DND-41 (cell line): ENCODE results near the gene XXYLT1.

Experiments used
- CTCF ChIP-seq: IDR thresholded peaks from 2 replicates; pipeline ENCODE4 v1.5.1; 2012; ENCODE audit warnings: borderline replicate concordance, low read length, moderate library complexity, mild to moderate bottlenecking; ENCODE audit not compliant: poor library complexity, severe bottlenecking; ENCODE audit errors: extremely low read depth
- EZH2 ChIP-seq: IDR thresholded peaks from 3 replicates; pipeline ENCODE4 v1.6.1; 2012; ENCODE audit warnings: borderline replicate concordance, low read depth, mild to moderate bottlenecking, moderate library complexity, low read length, inconsistent platforms; ENCODE audit not compliant: severe bottlenecking

DNA sequence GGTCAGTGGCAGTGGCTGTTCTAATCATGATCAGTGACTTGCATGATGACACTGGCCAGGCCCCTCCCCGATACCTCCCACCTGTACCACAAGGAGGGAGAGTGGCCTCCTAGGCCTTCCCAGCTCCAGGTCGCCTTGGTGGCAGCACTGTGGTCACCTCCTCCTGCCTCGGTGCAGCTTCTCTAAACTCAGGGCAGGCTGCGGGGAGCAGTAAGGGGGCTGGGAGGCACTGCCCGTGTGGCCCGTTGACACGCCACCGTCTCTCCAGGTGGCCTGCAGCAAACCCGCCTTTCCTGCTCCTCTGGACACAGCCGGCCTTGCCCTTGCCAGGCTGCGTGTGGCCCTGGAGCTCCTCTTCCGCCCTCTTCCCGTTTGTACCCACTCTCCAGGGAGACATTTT lies 184.1 kb downstream of the XXYLT1 start:
- TF ChIP-seq CTCF, result no peak
- no peak for TF ChIP-seq EZH2
